Measurements from ENCODE around the gene ZNF473. TPM values are rescaled to one million over a fixed set of nuclear protein-coding genes. Genes with fewer than 3 reads are reported as not detected.

ZNF473 gene
- total and polyA plus RNA-seq, 5 donors from 2014 or later: 3.5 to 8.3 (median 5.7) TPM

DNA sequence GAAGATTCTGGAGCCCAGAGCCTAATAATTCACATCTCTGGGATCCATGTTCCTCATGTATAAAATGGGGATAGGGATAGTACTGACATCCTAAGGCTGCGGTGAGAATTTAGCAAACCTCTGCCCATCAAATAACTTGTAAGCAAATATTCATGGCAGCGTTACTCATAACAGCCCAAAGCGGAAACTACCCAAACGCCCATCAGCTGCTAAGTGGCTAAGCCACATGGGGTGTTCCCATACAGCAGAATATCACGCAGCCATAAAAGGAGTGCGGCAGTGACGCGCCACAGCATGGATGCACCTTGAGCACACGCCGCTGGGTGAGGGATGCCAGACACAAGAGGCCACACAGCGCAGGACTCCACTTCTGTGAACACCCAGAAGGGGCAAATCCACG, 20.4 kb upstream of the ZNF473 start:
- no peaks in the 10 kb centered on the region for H3K27me3 ChIP-seq (ENCODE audit: control insufficient read depth, insufficient read depth, low read length)
- H3K4me3 Mint-ChIP-seq: no peak overlapping the region
- H3K4me3 ChIP-seq (ENCODE audit: low read depth, low read length): no peak overlapping the region
- H3K9me3 ChIP-seq (ENCODE audit: control insufficient read depth in 2 of 2, low read length in 2 of 2): no peaks in the 10 kb centered on the region
- ATAC-seq (ENCODE audit: low read depth in 2 of 2) (no peak), DNase-seq (no peak)
- no peak overlapping the region for H3K27ac Mint-ChIP-seq
- H3K36me3 Mint-ChIP-seq: peaks cover 27% of the 10 kb centered on the region
- no peaks in the 10 kb centered on the region for H3K4me1 ChIP-seq (ENCODE audit: control insufficient read depth, insufficient read depth, low read length, poor library complexity, severe bottlenecking)
- H3K9me3 Mint-ChIP-seq: no peaks in the 10 kb centered on the region
- peaks cover 85% of the 10 kb centered on the region for H3K36me3 ChIP-seq (ENCODE audit: control insufficient read depth, insufficient read depth, low read length)
- H3K27me3 Mint-ChIP-seq: no peaks in the 10 kb centered on the region
- H3K27ac ChIP-seq (ENCODE audit: insufficient read depth, low read length, poor library complexity, severe bottlenecking): no peak overlapping the region
- peaks cover 0 to 10% (median 3%) of the 10 kb centered on the region in 4 donors for H3K4me1 Mint-ChIP-seq

DNA sequence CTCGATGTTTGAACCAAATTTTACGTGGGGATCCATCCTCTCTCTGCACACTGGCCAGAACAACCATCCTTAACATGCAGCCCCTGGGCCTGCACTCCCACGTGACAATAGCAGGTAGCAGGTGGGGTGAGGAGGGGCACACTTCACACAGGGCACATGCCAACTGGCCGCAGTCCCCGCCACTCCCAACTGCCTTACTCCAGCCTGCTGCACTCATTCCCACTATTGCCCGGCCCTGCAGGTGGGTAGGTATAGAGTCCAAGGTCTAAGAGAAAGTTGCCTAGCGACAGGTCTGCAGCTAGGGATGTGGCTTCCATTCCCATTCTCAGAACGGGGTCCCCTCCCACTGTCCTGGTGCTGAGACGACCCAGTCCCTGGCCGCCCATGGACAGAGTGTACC, 18.6 kb upstream of the ZNF473 start:
- H3K36me3 ChIP-seq (ENCODE audit: control insufficient read depth, insufficient read depth, low read length): peaks cover 79% of the 10 kb centered on the region
- Mint-ChIP-seq H3K4me3 (no peak overlapping the region), H3K9me3 (no peaks in the 10 kb centered on the region), H3K4me1 (peaks cover 0 to 14% (median 6%) of the 10 kb centered on the region in 4 donors), H3K27ac (no peak overlapping the region), H3K36me3 (peaks cover 19% of the 10 kb centered on the region), H3K27me3 (no peaks in the 10 kb centered on the region)
- DNase-seq (no peak), ATAC-seq (ENCODE audit: low read depth in 2 of 2) (no peak)
- no peak overlapping the region for H3K27ac ChIP-seq (ENCODE audit: insufficient read depth, low read length, poor library complexity, severe bottlenecking)
- no peaks in the 10 kb centered on the region for H3K27me3 ChIP-seq (ENCODE audit: control insufficient read depth, insufficient read depth, low read length)
- no peaks in the 10 kb centered on the region for H3K9me3 ChIP-seq (ENCODE audit: control insufficient read depth in 2 of 2, low read length in 2 of 2)
- H3K4me1 ChIP-seq (ENCODE audit: control insufficient read depth, insufficient read depth, low read length, poor library complexity, severe bottlenecking): no peaks in the 10 kb centered on the region
- no peak overlapping the region for H3K4me3 ChIP-seq (ENCODE audit: low read depth, low read length)

DNA sequence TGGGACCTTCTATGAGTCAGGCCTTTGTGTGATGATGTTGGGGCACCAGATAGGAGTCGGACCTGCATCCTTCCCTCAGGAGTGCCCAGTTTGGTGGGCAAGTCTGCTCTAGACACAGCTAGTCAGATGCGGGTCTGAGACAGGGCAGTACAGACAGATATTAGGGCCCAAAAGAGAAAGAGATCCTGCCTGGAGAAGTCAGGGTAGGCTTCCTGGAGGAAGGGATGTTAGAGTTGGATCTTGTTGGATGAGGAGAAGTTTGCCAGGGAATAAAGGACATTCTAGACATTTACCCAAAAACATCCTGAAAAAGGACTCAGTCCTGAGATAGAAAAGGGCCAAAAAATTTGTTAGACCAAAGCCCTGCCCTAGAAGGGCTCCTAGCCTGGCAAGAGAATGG, 17.9 kb upstream of the ZNF473 start:
- Mint-ChIP-seq H3K4me1 (peaks cover 0 to 14% (median 8%) of the 10 kb centered on the region in 4 donors), H3K27me3 (no peaks in the 10 kb centered on the region), H3K27ac (no peak overlapping the region), H3K4me3 (no peak overlapping the region), H3K36me3 (peaks cover 21% of the 10 kb centered on the region), H3K9me3 (no peaks in the 10 kb centered on the region)
- Histone ChIP-seq H3K27ac (ENCODE audit: insufficient read depth, low read length, poor library complexity, severe bottlenecking) (no peak overlapping the region), H3K9me3 (ENCODE audit: control insufficient read depth in 2 of 2, low read length in 2 of 2) (no peaks in the 10 kb centered on the region), H3K4me3 (ENCODE audit: low read depth, low read length) (no peak overlapping the region), H3K27me3 (ENCODE audit: control insufficient read depth, insufficient read depth, low read length) (no peaks in the 10 kb centered on the region), H3K36me3 (ENCODE audit: control insufficient read depth, insufficient read depth, low read length) (peaks cover 77% of the 10 kb centered on the region), H3K4me1 (ENCODE audit: control insufficient read depth, insufficient read depth, low read length, poor library complexity, severe bottlenecking) (no peaks in the 10 kb centered on the region)
- DNase-seq (no peak), ATAC-seq (ENCODE audit: low read depth in 2 of 2) (no peak)

DNA sequence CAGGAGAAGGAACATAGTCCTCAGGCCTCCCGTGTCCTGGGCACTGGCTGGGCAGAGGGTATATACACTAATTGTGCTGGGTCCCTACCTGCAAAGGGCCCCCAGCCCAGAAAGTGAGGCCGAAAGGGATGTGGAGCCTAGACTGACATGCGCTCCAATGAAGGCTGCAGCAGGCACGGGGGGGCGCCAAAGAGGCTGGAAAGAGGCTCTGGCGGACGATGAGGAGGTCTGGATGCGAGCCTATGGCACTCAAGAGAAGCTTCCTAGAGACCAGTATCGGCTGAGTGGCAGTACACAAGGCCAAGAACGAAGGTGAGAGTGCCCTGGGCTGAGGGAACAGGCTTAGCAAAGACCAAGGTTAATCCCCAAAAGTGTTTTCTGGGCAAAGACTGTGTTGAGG, 17.3 kb upstream of the ZNF473 start:
- Histone ChIP-seq H3K36me3 (ENCODE audit: control insufficient read depth, insufficient read depth, low read length) (peaks cover 77% of the 10 kb centered on the region), H3K27ac (ENCODE audit: insufficient read depth, low read length, poor library complexity, severe bottlenecking) (no peak overlapping the region), H3K9me3 (ENCODE audit: control insufficient read depth in 2 of 2, low read length in 2 of 2) (no peaks in the 10 kb centered on the region), H3K4me1 (ENCODE audit: control insufficient read depth, insufficient read depth, low read length, poor library complexity, severe bottlenecking) (no peaks in the 10 kb centered on the region), H3K27me3 (ENCODE audit: control insufficient read depth, insufficient read depth, low read length) (no peaks in the 10 kb centered on the region), H3K4me3 (ENCODE audit: low read depth, low read length) (no peak overlapping the region)
- DNase-seq: peak in 1 of 3 donors; percentile 17
- Mint-ChIP-seq H3K27me3 (no peaks in the 10 kb centered on the region), H3K27ac (no peak overlapping the region), H3K4me1 (peaks cover 2 to 14% (median 11%) of the 10 kb centered on the region in 4 donors), H3K9me3 (no peaks in the 10 kb centered on the region), H3K36me3 (peaks cover 22% of the 10 kb centered on the region), H3K4me3 (no peak overlapping the region)
- ATAC-seq (ENCODE audit: low read depth in 2 of 2): no peak

DNA sequence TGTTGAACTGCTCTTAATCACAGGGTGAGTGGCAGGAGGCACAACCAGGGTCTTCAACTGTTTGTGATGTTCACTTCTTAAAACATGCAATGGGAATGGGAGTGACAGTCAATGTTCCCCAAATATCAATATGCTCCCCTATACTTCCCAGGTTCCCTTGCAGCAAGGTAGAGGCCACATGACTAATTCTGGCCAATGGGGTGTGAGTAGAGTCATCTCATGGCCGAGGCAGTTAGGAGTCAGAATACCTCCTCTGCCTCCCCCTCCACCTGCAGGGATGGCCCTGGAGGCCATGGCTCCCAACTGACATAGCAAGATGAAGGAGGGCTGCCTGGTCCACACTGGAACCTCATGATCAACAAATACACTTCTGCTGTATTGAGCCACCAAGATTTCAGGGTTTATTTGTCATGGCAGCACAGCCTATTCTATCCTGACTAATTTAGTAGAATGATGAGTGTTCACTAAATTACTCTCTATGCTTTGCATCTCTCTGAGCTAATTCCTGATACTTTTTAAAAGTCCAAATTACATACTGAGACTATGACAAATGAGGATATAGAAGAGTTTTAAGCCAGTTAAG, 9.5 kb upstream of the ZNF473 start:
- Mint-ChIP-seq H3K9me3 (no peaks in the 10 kb centered on the region), H3K27ac (peak overlapping the region in 1 of 3 donors; percentile 20), H3K36me3 (peaks cover 48% of the 10 kb centered on the region), H3K4me3 (no peak overlapping the region), H3K27me3 (no peaks in the 10 kb centered on the region), H3K4me1 (peaks cover 5 to 19% (median 16%) of the 10 kb centered on the region in 4 donors)
- H3K36me3 ChIP-seq (ENCODE audit: control insufficient read depth, insufficient read depth, low read length): peaks cover 78% of the 10 kb centered on the region
- H3K27ac ChIP-seq (ENCODE audit: insufficient read depth, low read length, poor library complexity, severe bottlenecking): no peak overlapping the region
- no peaks in the 10 kb centered on the region for H3K9me3 ChIP-seq (ENCODE audit: control insufficient read depth in 2 of 2, low read length in 2 of 2)
- no peaks in the 10 kb centered on the region for H3K4me1 ChIP-seq (ENCODE audit: control insufficient read depth, insufficient read depth, low read length, poor library complexity, severe bottlenecking)
- H3K27me3 ChIP-seq (ENCODE audit: control insufficient read depth, insufficient read depth, low read length): no peaks in the 10 kb centered on the region
- no peak overlapping the region for H3K4me3 ChIP-seq (ENCODE audit: low read depth, low read length)
- ATAC-seq (ENCODE audit: low read depth in 2 of 2) (no peak), DNase-seq (no peak)

DNA sequence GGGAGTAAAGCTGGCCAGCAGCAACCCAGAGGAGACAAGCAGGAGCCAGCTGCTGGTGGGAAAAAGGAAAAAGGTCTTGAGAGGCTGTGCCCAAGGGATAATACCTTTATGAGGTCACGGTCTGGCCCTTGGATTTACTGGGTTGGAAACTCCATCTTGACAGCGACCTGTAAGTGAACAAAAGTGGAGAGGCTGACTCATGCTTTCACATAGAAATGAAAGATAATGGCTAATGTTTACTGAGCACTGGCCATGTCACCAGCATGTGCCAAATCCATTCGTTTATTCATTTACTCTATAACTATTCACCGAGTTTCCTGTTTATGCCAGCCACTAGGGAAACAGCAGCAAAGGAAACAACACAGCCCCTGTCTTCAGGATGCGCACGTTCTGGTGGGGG, 5.3 kb upstream of the ZNF473 start:
- Histone ChIP-seq H3K27me3 (ENCODE audit: control insufficient read depth, insufficient read depth, low read length) (no peaks in the 10 kb centered on the region), H3K36me3 (ENCODE audit: control insufficient read depth, insufficient read depth, low read length) (peaks cover 48% of the 10 kb centered on the region), H3K9me3 (ENCODE audit: control insufficient read depth in 2 of 2, low read length in 2 of 2) (no peaks in the 10 kb centered on the region), H3K27ac (ENCODE audit: insufficient read depth, low read length, poor library complexity, severe bottlenecking) (no peak overlapping the region), H3K4me1 (ENCODE audit: control insufficient read depth, insufficient read depth, low read length, poor library complexity, severe bottlenecking) (peaks cover 24% of the 10 kb centered on the region), H3K4me3 (ENCODE audit: low read depth, low read length) (no peak overlapping the region)
- peak overlapping the region in 1 of 4 donors; percentile 79 for H3K4me3 Mint-ChIP-seq
- H3K4me1 Mint-ChIP-seq: peaks cover 0 to 46% (median 21%) of the 10 kb centered on the region in 4 donors
- peaks cover 3% of the 10 kb centered on the region for H3K27me3 Mint-ChIP-seq
- no peak overlapping the region for H3K27ac Mint-ChIP-seq
- peaks cover 29% of the 10 kb centered on the region for H3K36me3 Mint-ChIP-seq
- no peaks in the 10 kb centered on the region for H3K9me3 Mint-ChIP-seq
- DNase-seq (no peak), ATAC-seq (ENCODE audit: low read depth in 2 of 2) (no peak)

DNA sequence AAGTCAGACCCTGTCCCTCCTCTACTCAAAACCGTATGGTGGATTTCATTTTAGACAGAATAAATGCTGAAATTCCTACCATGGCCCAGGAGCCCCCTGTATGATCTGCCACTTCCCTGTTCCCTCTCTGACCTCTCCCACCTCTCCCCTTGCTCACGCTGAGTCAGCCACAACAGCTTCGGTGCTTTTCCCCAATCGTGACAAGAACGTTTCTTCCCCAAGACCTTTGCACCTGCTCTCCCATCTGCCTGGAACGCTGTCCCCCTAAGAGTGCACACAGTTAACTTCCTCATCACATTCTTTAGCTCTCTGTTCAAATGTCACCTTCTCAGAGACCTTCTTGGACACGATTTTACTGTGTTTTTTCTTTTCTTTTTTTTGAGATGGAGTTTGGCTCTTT, 3.0 kb upstream of the ZNF473 start:
- Mint-ChIP-seq H3K4me1 (peaks cover 6 to 66% (median 34%) of the 10 kb centered on the region in 4 donors), H3K9me3 (no peaks in the 10 kb centered on the region), H3K36me3 (peaks cover 21% of the 10 kb centered on the region), H3K27ac (peak overlapping the region in 2 of 3 donors; percentile 59 to 99), H3K27me3 (peaks cover 6% of the 10 kb centered on the region), H3K4me3 (peak overlapping the region in 2 of 4 donors; percentile 1 to 96)
- no peak overlapping the region for H3K27ac ChIP-seq (ENCODE audit: insufficient read depth, low read length, poor library complexity, severe bottlenecking)
- H3K9me3 ChIP-seq (ENCODE audit: control insufficient read depth in 2 of 2, low read length in 2 of 2): no peaks in the 10 kb centered on the region
- no peaks in the 10 kb centered on the region for H3K27me3 ChIP-seq (ENCODE audit: control insufficient read depth, insufficient read depth, low read length)
- H3K4me3 ChIP-seq (ENCODE audit: low read depth, low read length): no peak overlapping the region
- H3K36me3 ChIP-seq (ENCODE audit: control insufficient read depth, insufficient read depth, low read length): peaks cover 28% of the 10 kb centered on the region
- H3K4me1 ChIP-seq (ENCODE audit: control insufficient read depth, insufficient read depth, low read length, poor library complexity, severe bottlenecking): peaks cover 37% of the 10 kb centered on the region
- DNase-seq (no peak), ATAC-seq (ENCODE audit: low read depth in 2 of 2) (no peak)

DNA sequence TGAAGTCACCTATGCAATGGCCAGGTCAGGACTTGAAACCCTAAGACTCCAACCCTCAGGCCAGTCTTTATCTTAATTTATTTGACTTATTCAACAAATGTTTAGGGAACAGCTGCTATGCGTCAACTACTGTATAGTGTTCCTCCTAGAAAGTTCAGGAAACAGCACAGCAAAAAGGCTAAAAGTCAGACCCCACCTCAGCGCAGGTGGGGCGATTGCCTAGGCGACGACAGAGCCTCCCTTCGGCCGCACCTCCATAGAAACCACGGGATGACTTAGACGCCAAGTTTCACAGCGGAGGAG, 1.1 kb upstream of the ZNF473 start:
- Histone ChIP-seq H3K36me3 (ENCODE audit: control insufficient read depth, insufficient read depth, low read length) (peaks cover 17% of the 10 kb centered on the region), H3K4me1 (ENCODE audit: control insufficient read depth, insufficient read depth, low read length, poor library complexity, severe bottlenecking) (peaks cover 37% of the 10 kb centered on the region), H3K27me3 (ENCODE audit: control insufficient read depth, insufficient read depth, low read length) (no peaks in the 10 kb centered on the region), H3K27ac (ENCODE audit: insufficient read depth, low read length, poor library complexity, severe bottlenecking) (peak overlapping the region; percentile 98), H3K4me3 (ENCODE audit: low read depth, low read length) (peak overlapping the region; percentile 89), H3K9me3 (ENCODE audit: control insufficient read depth in 2 of 2, low read length in 2 of 2) (no peaks in the 10 kb centered on the region)
- ATAC-seq (ENCODE audit: low read depth in 2 of 2) (no peak), DNase-seq (no peak)
- Mint-ChIP-seq H3K27ac (peak overlapping the region; percentile 84 to 100 (median 99)), H3K4me3 (peak overlapping the region; percentile 92 to 96 (median 95)), H3K27me3 (peaks cover 6% of the 10 kb centered on the region), H3K9me3 (no peaks in the 10 kb centered on the region), H3K4me1 (peaks cover 6 to 67% (median 32%) of the 10 kb centered on the region in 4 donors), H3K36me3 (peaks cover 15% of the 10 kb centered on the region)
